Suprapubic skin (tissue), 3 donors: ENCODE data around the gene RIMS1.

ENCODE experiments used
- EP300 ChIP-seq: sonication (generic); formaldehyde crosslinking; IDR thresholded peaks from one replicate; pipeline ENCODE4 v1.6.1; 2017; ENCODE audit warnings: antibody characterized with exemption
- POLR2A ChIP-seq, 2 donors: fragments of 450-650 bp; IDR thresholded peaks; one replicate each; pipeline ENCODE4 v1.6.1; 2017; ENCODE audit warnings: antibody characterized with exemption in 2 of 2, mild to moderate bottlenecking in 2 of 2, moderate library complexity in 2 of 2
- TF ChIP-seq, protein P1 (sequence below), 2 donors: fragments of 200-600 bp in 1 of 2; fragments of 450-650 bp in 1 of 2; sonication (generic) in 1 of 2; IDR thresholded peaks; one replicate each; pipeline ENCODE4 v1.5.1; 2016 to 2019; ENCODE audit warnings: antibody characterized with exemption in 2 of 2, mild to moderate bottlenecking in 1 of 2, moderate library complexity in 1 of 2

DNA sequence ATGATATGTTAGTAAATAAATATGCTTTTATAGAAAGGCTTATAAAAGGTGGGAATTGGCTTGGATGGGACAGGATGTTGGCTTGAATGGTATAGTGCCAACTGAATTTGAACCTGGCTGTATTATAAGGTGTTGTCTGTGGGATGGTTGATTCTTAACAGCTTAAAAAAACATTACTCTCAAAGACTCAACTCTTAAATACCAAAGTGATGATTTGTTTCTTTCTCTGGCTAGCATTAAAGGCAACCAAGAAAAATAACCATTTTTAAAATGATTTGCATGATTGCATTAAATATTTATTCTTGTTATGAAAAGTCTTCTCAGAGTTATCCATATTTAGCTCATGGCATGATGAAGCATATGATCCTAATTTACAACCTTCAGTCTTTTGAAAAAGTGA, 216.2 kb downstream of the RIMS1 start:
- TF ChIP-seq EP300, result no peak
- TF ChIP-seq, protein P1, sequence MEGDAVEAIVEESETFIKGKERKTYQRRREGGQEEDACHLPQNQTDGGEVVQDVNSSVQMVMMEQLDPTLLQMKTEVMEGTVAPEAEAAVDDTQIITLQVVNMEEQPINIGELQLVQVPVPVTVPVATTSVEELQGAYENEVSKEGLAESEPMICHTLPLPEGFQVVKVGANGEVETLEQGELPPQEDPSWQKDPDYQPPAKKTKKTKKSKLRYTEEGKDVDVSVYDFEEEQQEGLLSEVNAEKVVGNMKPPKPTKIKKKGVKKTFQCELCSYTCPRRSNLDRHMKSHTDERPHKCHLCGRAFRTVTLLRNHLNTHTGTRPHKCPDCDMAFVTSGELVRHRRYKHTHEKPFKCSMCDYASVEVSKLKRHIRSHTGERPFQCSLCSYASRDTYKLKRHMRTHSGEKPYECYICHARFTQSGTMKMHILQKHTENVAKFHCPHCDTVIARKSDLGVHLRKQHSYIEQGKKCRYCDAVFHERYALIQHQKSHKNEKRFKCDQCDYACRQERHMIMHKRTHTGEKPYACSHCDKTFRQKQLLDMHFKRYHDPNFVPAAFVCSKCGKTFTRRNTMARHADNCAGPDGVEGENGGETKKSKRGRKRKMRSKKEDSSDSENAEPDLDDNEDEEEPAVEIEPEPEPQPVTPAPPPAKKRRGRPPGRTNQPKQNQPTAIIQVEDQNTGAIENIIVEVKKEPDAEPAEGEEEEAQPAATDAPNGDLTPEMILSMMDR (IDR thresholded peaks at IDR 0.05), result no peak
- TF ChIP-seq POLR2A (IDR thresholded peaks at IDR 0.05), result no peak
